Astrocyte (in vitro differentiated cells and primary cell): Measurements from ENCODE around the gene CFAP97. TPM values are rescaled to one million over a fixed set of nuclear protein-coding genes. Genes with fewer than 3 reads are reported as not detected.

ENCODE experiments used
- DNase-seq: peaks from one replicate; pipeline ENCODE4 v3.0.0-alpha.2; 2010; ENCODE audit warnings: low read depth
- FAIRE-seq: peaks from 2 replicates; lab custom pipeline; 2011; peaks lifted over from hg19 to GRCh38; lab: Jason Lieb, UNC
- H2AFZ ChIP-seq: 2 replicates; pipeline ENCODE4 v1.6.0; 2012; ENCODE audit warnings: low read depth, low read length, inconsistent platforms
- H3K27ac ChIP-seq: 2 replicates; pipeline ENCODE4 v1.5.1; 2011; ENCODE audit warnings: low read depth, low read length, inconsistent platforms
- H3K27me3 ChIP-seq: 2 replicates; pipeline ENCODE4 v1.6.0; 2011; ENCODE audit warnings: low read length, inconsistent platforms; ENCODE audit not compliant: insufficient read depth
- H3K36me3 ChIP-seq: 2 replicates; pipeline ENCODE4 v1.5.1; 2011; ENCODE audit warnings: low read length, inconsistent platforms; ENCODE audit not compliant: insufficient read depth
- H3K4me1 ChIP-seq: 2 replicates; pipeline ENCODE4 v1.5.1; 2011; ENCODE audit warnings: low read length, inconsistent platforms; ENCODE audit not compliant: insufficient read depth
- H3K4me2 ChIP-seq: 2 replicates; pipeline ENCODE4 v1.6.0; 2012; ENCODE audit warnings: low read length, inconsistent platforms
- H3K4me3 ChIP-seq: 2 replicates; pipeline ENCODE4 v1.5.1; 2011; ENCODE audit warnings: low read depth, mild to moderate bottlenecking, low read length, inconsistent platforms; ENCODE audit not compliant: insufficient read depth
- H3K79me2 ChIP-seq: 2 replicates; pipeline ENCODE4 v1.6.0; 2012; ENCODE audit warnings: mild to moderate bottlenecking, low read length, inconsistent platforms; ENCODE audit not compliant: insufficient read depth
- H3K9ac ChIP-seq: 2 replicates; pipeline ENCODE4 v1.6.0; 2012; ENCODE audit warnings: mild to moderate bottlenecking, low read length, inconsistent platforms
- H3K9me3 ChIP-seq: 2 replicates; pipeline ENCODE4 v1.5.1; 2012; ENCODE audit warnings: low read depth, mild to moderate bottlenecking, low read length, inconsistent platforms; ENCODE audit not compliant: insufficient read depth
- H4K20me1 ChIP-seq: 2 replicates; pipeline ENCODE4 v1.6.0; 2012; ENCODE audit warnings: low read length, inconsistent platforms; ENCODE audit not compliant: insufficient read depth
- H3K27ac Mint-ChIP-seq: one replicate; pipeline ENCODE4 v1.8.0; 2021; ENCODE audit warnings: mild to moderate bottlenecking, mixed read lengths; ENCODE audit not compliant: unreplicated experiment
- H3K27me3 Mint-ChIP-seq: one replicate; pipeline ENCODE4 v1.8.0; 2021; ENCODE audit warnings: low read depth, mixed read lengths; ENCODE audit not compliant: unreplicated experiment
- H3K36me3 Mint-ChIP-seq: one replicate; pipeline ENCODE4 v1.8.0; 2021; ENCODE audit warnings: low read depth, mixed read lengths; ENCODE audit not compliant: unreplicated experiment
- H3K4me1 Mint-ChIP-seq: one replicate; pipeline ENCODE4 v1.8.0; 2021; ENCODE audit warnings: low read depth, mixed read lengths; ENCODE audit not compliant: unreplicated experiment
- H3K4me3 Mint-ChIP-seq: one replicate; pipeline ENCODE4 v1.8.0; 2021; ENCODE audit warnings: mild to moderate bottlenecking, moderate library complexity, mixed read lengths; ENCODE audit not compliant: unreplicated experiment
- H3K9me3 Mint-ChIP-seq: one replicate; pipeline ENCODE4 v1.8.0; 2021; ENCODE audit warnings: mild to moderate bottlenecking, mixed read lengths; ENCODE audit not compliant: unreplicated experiment
- CTCF ChIP-seq: IDR thresholded peaks from 2 replicates; pipeline ENCODE4 v1.5.1; 2011; ENCODE audit warnings: low read depth, mild to moderate bottlenecking, inconsistent platforms, low read length, moderate library complexity; ENCODE audit not compliant: insufficient read depth
- EZH2 ChIP-seq: IDR thresholded peaks from 2 replicates; pipeline ENCODE4 v1.6.1; 2012; ENCODE audit warnings: mild to moderate bottlenecking, low read length, inconsistent platforms; ENCODE audit not compliant: insufficient read depth
- total RNA-seq: library from RNA; stranded (reverse); gene quantifications from 2 replicates; pipeline ENCODE4 v1.2.1, GENCODE V29; 2021

Gene CFAP97
- total RNA-seq, 1 donor from 2014 or later, result 22.7 TPM

- no peaks in the 10 kb centered on the region for H4K20me1 ChIP-seq
- peak overlapping the region; percentile 91 for H2AFZ ChIP-seq
- DNase-seq (no peak), FAIRE-seq (no peak)
- H3K4me3 ChIP-seq, result peak overlapping the region; percentile 62
- no peak overlapping the region for H3K27ac ChIP-seq
- H3K9ac ChIP-seq, result peak overlapping the region; percentile 71
- H3K4me2 ChIP-seq, result peak overlapping the region; percentile 84
- Mint-ChIP-seq H3K36me3 (peaks cover 6% of the 10 kb centered on the region), H3K27ac (no peak overlapping the region), H3K27me3 (peaks cover 9% of the 10 kb centered on the region), H3K4me1 (peaks cover 4% of the 10 kb centered on the region), H3K4me3 (peak overlapping the region; percentile 90), H3K9me3 (no peaks in the 10 kb centered on the region)
- TF ChIP-seq EZH2 (no peak), CTCF (no peak)
- no peaks in the 10 kb centered on the region for H3K9me3 ChIP-seq
- no peaks in the 10 kb centered on the region for H3K79me2 ChIP-seq
- no peaks in the 10 kb centered on the region for H3K27me3 ChIP-seq
- H3K36me3 ChIP-seq, result no peaks in the 10 kb centered on the region
- H3K4me1 ChIP-seq, result peaks cover 12% of the 10 kb centered on the region
Observed at GRCh38 chr4:185142564-185142911, 61.3 kb downstream of the CFAP97 start.

DNA sequence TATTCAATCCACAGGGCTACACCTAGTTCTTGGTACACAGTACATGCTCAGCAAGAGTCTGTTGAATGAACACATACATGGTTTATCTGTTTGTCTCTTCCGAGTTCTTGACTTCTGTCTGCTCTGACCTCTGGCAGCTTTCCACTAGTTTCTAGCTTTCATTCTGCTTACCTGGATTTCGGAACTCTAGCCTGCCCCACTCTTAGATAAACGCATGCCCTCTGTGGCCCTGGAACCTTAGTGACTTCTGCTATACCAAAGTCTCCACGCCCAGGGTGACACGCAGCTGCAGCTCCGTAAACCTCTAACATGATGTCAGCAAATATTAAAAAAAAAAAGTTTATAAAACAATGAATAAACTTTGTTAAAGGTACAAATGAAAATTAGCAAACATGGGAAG is 62.0 kb downstream of the CFAP97 start:
- no peak overlapping the region for H3K4me3 ChIP-seq

More for the DNA sequence above, 62.0 kb downstream of the CFAP97 start:
- H3K4me1 Mint-ChIP-seq, result peaks cover 4% of the 10 kb centered on the region
- DNase-seq, result no peak
- peaks cover 6% of the 10 kb centered on the region for H3K36me3 Mint-ChIP-seq
- TF ChIP-seq EZH2 (no peak), CTCF (no peak)
- H3K9me3 ChIP-seq, result no peaks in the 10 kb centered on the region
- no peak for FAIRE-seq
- no peaks in the 10 kb centered on the region for H3K9me3 Mint-ChIP-seq
- H3K27me3 Mint-ChIP-seq, result peaks cover 10% of the 10 kb centered on the region
- no peak overlapping the region for H3K27ac Mint-ChIP-seq
- H3K4me2 ChIP-seq, result no peak overlapping the region
- no peak overlapping the region for H2AFZ ChIP-seq
- H3K27me3 ChIP-seq, result no peaks in the 10 kb centered on the region
- peaks cover 12% of the 10 kb centered on the region for H3K4me1 ChIP-seq
- no peaks in the 10 kb centered on the region for H3K79me2 ChIP-seq
- H4K20me1 ChIP-seq, result no peaks in the 10 kb centered on the region
- no peak overlapping the region for H3K9ac ChIP-seq
- no peak overlapping the region for H3K27ac ChIP-seq
- H3K36me3 ChIP-seq, result no peaks in the 10 kb centered on the region
- no peak overlapping the region for H3K4me3 Mint-ChIP-seq
